GM12875 (cell line): ENCODE data around the gene ZNF620.
A peak's percentile ranks its signal among the peaks of the same experiment; 100 is the strongest.

ENCODE experiments used
- H3K4me3 ChIP-seq: one replicate; pipeline ENCODE4 v1.5.1; 2011; ENCODE audit warnings: low read depth, low read length, control low read depth
- TF ChIP-seq, protein P1 (sequence below): IDR thresholded peaks from 2 replicates; pipeline ENCODE4 v1.5.1; 2011; ENCODE audit warnings: low read depth, mild to moderate bottlenecking, control low read depth, inconsistent platforms, low read length, moderate library complexity, borderline replicate concordance; ENCODE audit not compliant: insufficient read depth

The ZNF620 gene

GRCh38 chr3:40476478-40477470, 29.1 kb upstream of the ZNF620 start, which contains the start of gene ZNF619:
Gene ZNF619, plus strand, starts transcription at chr3:40477122. Its CDS starts 858 bp downstream, at chr3:40477980.
- H3K4me3 ChIP-seq, result peak within 1 kb of the TSS; percentile 60
- TF ChIP-seq, protein P1, sequence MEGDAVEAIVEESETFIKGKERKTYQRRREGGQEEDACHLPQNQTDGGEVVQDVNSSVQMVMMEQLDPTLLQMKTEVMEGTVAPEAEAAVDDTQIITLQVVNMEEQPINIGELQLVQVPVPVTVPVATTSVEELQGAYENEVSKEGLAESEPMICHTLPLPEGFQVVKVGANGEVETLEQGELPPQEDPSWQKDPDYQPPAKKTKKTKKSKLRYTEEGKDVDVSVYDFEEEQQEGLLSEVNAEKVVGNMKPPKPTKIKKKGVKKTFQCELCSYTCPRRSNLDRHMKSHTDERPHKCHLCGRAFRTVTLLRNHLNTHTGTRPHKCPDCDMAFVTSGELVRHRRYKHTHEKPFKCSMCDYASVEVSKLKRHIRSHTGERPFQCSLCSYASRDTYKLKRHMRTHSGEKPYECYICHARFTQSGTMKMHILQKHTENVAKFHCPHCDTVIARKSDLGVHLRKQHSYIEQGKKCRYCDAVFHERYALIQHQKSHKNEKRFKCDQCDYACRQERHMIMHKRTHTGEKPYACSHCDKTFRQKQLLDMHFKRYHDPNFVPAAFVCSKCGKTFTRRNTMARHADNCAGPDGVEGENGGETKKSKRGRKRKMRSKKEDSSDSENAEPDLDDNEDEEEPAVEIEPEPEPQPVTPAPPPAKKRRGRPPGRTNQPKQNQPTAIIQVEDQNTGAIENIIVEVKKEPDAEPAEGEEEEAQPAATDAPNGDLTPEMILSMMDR, result no peak

- TF ChIP-seq, protein P1, result no peak
- H3K4me3 ChIP-seq, result peak overlapping the region; percentile 60
These were observed 28.2 kb upstream of the ZNF620 start for GRCh38 chr3:40477666-40478065.

DNA sequence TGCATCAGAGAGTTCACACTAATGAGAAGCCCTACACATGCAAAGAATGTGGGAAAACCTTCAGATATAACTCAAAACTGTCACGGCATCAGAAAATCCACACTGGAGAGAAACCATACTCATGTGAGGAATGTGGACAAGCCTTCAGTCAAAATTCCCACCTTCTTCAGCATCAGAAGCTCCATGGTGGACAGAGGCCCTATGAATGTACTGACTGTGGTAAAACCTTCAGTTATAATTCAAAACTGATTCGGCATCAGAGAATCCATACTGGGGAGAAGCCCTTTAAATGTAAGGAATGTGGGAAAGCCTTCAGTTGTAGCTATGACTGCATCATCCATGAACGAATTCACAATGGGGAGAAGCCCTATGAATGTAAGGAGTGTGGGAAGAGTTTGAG, 18.7 kb upstream of the ZNF620 start:
- H3K4me3 ChIP-seq, result no peak overlapping the region
- TF ChIP-seq, protein P1, result no peak

DNA sequence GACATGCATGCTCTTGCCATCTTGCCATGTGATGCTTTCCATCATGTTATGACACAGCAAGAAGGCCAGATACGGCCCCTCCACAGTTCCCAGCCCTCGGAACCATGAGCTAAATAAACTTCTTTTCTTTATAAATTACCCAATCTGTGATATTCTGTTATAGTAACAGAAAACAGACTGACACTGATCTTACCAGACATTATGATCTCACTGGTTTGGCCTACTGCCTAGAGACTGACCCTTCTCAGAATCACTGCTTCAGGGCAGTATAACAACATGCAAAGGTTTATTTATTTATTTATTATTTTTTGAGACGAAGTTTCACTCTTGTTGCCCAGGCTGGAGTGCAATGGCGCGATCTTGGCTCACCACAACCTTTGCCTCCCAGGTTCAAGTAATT, 14.9 kb upstream of the ZNF620 start:
- no peak overlapping the region for H3K4me3 ChIP-seq
- TF ChIP-seq, protein P1, result no peak

DNA sequence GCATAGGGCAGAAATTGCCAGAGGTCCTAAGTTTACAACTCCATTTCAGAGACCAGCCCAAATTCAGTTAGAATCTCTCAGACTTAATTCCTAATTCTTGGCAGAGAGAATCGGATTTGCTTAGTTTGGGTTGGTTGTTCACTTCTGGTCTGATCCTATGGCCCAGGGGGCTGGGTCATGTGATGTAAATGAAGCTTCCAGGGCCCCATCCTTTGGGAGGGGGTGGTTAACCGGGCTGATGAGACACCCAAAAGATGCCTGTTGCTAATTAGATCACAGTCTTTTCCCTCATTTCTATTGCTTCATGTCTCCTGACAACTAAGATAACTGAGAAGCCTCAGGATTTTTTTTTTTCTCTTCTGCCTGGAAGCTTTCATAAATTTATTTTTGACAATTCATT, 11.1 kb upstream of the ZNF620 start:
- TF ChIP-seq, protein P1, result no peak
- no peak overlapping the region for H3K4me3 ChIP-seq

- no peak overlapping the region for H3K4me3 ChIP-seq
- TF ChIP-seq, protein P1, result no peak
These were observed 8.6 kb upstream of the ZNF620 start for GRCh38 chr3:40497288-40497687.

DNA sequence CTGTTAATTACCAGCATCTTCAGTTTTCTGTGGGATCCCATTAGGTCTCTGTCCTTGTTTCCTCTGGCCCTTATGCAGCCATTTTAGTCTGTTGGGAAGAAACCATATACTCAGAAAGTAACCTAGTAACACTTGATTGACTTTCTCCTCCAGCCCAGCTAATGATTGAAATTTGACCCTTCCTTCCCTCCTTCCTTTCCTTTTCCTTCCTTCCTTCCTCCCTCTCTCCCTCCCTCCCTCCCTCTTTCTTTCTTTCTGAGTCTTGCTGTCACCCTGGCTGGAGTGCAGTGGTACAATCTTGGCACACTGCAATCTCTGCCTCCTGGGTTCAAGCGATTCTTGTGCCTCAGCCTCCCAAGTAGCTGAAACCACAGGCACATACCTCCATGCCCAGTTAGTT, 5.9 kb upstream of the ZNF620 start:
- TF ChIP-seq, protein P1, result no peak
- H3K4me3 ChIP-seq, result no peak overlapping the region
